Panc1 (cell line): ENCODE results near the gene DCST1. TPM values are rescaled to one million over a fixed set of nuclear protein-coding genes. Genes with fewer than 3 reads are reported as not detected.

Source experiments
- ATAC-seq: fragments of 200-7000 bp; cut with Tn5 transposase; 2 replicates; pipeline ENCODE4 v1.9.1; 2020; ENCODE audit warnings: mild to moderate bottlenecking, moderate library complexity
- BruUV-seq: library from RNA; stranded (reverse); fragments of 400-500 nt; replicated peaks from 2 replicates; lab custom pipeline; 2021; lab: Mats Ljungman, UMichigan
- CTCF ChIA-PET: fragments of 300-600 bp; sonication (Branson Sonifier 250); formaldehyde crosslinking; loops from one replicate; lab custom pipeline; 2022; ENCODE audit warnings: antibody characterized with exemption; lab: Charles Lee
- POLR2A ChIA-PET: fragments of 300-600 bp; sonication (Branson Sonifier 250); formaldehyde crosslinking; loops from one replicate; lab custom pipeline; 2022; ENCODE audit warnings: antibody characterized with exemption; lab: Charles Lee
- DNase-seq: peaks from one replicate; pipeline ENCODE4 v3.0.0-alpha.2; 2010; ENCODE audit warnings: low read depth, low spot score
- H3K27ac ChIP-seq: 2 replicates; pipeline ENCODE4 v1.5.1; 2011; ENCODE audit warnings: mild to moderate bottlenecking, low read length, inconsistent platforms
- H3K27me3 ChIP-seq: fragments of 200-500 bp; sonication (Bioruptor generic); 2 replicates; pipeline ENCODE4 v1.6.0; 2014; ENCODE audit warnings: low read length, inconsistent platforms; ENCODE audit not compliant: control insufficient read depth, insufficient read depth
- H3K36me3 ChIP-seq: fragments of 200-500 bp; sonication (Bioruptor generic); 2 replicates; pipeline ENCODE4 v1.5.1; 2014; ENCODE audit warnings: inconsistent platforms, mild to moderate bottlenecking, low read length, moderate library complexity; ENCODE audit not compliant: control insufficient read depth, insufficient read depth
- H3K4me1 ChIP-seq: 2 replicates; pipeline ENCODE4 v1.5.1; 2011; ENCODE audit warnings: inconsistent platforms, mild to moderate bottlenecking, low read length, moderate library complexity; ENCODE audit not compliant: control insufficient read depth, insufficient read depth
- H3K4me3 ChIP-seq, 2 experiments: 2 replicates each; pipeline ENCODE4 v1.5.1; 2011 to 2012; ENCODE audit warnings: low read depth in 2 of 2, low read length in 2 of 2, mild to moderate bottlenecking in 2 of 2, inconsistent platforms in 1 of 2, moderate library complexity in 1 of 2
- H3K9me3 ChIP-seq: fragments of 200-500 bp; sonication (Bioruptor generic); 2 replicates; pipeline ENCODE4 v1.5.1; 2014; ENCODE audit warnings: low read depth, mild to moderate bottlenecking, inconsistent platforms, low read length, moderate library complexity; ENCODE audit not compliant: control insufficient read depth, insufficient read depth
- POLR2AphosphoS5 ChIP-seq: IDR thresholded peaks from 2 replicates; pipeline ENCODE4 v1.6.1; 2012; ENCODE audit warnings: mild to moderate bottlenecking, low read depth, low read length, moderate library complexity
- SIN3A ChIP-seq: IDR thresholded peaks from 2 replicates; pipeline ENCODE4 v1.6.1; 2012; ENCODE audit warnings: low read depth, mild to moderate bottlenecking, low read length, moderate library complexity, borderline replicate concordance; ENCODE audit not compliant: insufficient read depth
- TCF7L2 ChIP-seq: IDR thresholded peaks from 2 replicates; pipeline ENCODE4 v1.6.1; 2011; ENCODE audit warnings: mild to moderate bottlenecking, low read depth, low read length, inconsistent platforms
- in situ Hi-C: cut with HindIII; loops from 2 replicates; pipeline ENCODE4 v1.10.0; 2016; ENCODE audit warnings: low sequenced_read_pairs, low pct_unique_long_range_greater_than_20kb
- intact Hi-C: fragments of 100-400 bp; cut with micrococcal nuclease; formaldehyde crosslinking; loops from one replicate; pipeline ENCODE4 v1.10.0; 2022; ENCODE audit not compliant: unreplicated experiment
- total RNA-seq: library from RNA; stranded (reverse); gene quantifications from one replicate; pipeline ENCODE4 v1.2.1, GENCODE V29; 2021; ENCODE audit not compliant: unreplicated experiment
- TF ChIP-seq, protein P1 (sequence below): fragments of 450-650 bp; IDR thresholded peaks from 2 replicates; pipeline ENCODE4 v1.5.1; 2017; ENCODE audit warnings: mild to moderate bottlenecking
- TF ChIP-seq, protein P2 (sequence below), 2 experiments: IDR thresholded peaks; 2 replicates each; pipeline ENCODE4 v1.6.1; 2011 to 2012; ENCODE audit warnings: low read depth in 2 of 2, control low read depth in 1 of 2, low read length in 1 of 2, mild to moderate bottlenecking in 1 of 2, moderate library complexity in 1 of 2; ENCODE audit not compliant: insufficient read depth in 1 of 2

Gene DCST1
- total RNA-seq, 1 experiment from 2014 or later, result not detected

DNA sequence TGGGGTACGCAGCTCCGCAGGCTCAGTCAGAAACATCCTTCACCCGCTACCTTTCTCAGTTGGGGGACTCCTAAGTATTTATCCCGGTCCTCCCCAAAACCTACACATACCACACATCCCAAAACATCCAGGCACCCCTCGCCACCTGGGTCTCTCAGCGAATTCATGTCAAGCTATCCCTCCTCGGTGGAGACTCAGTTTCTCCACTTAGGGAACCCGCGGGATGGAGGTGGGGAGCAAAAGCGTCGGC, 32.3 kb upstream of the DCST1 start:
- H3K9me3 ChIP-seq, result no peaks in the 10 kb centered on the region
- BruUV-seq, result TSS peak; percentile 81
- ATAC-seq (peak; percentile 4; the same call in 1 of the 2 replicates), DNase-seq (no peak)
- CTCF ChIA-PET, result interaction anchor here (0.7 to 1.8 kb wide), 2 partner anchors 16 to 165 kb away, joined by 3 to 6 read pairs; no protein-coding TSS in a partner anchor
- peaks cover 29% of the 10 kb centered on the region for H3K4me1 ChIP-seq
- POLR2A ChIA-PET, result interaction anchor here (0.7 kb wide), 1 partner anchor 27 kb away, joined by 3 read pairs; the partner anchor contains the start of gene CKS1B
- peak overlapping the region; percentile 94 for H3K27ac ChIP-seq
- peak overlapping the region; percentile 69 to 74 for H3K4me3 ChIP-seq
- in situ Hi-C loops (no loop called here), intact Hi-C loops (loop anchor here (5.0 kb wide), 1 partner anchor 274 kb away; no protein-coding TSS in a partner anchor)
- TF ChIP-seq, protein P1, sequence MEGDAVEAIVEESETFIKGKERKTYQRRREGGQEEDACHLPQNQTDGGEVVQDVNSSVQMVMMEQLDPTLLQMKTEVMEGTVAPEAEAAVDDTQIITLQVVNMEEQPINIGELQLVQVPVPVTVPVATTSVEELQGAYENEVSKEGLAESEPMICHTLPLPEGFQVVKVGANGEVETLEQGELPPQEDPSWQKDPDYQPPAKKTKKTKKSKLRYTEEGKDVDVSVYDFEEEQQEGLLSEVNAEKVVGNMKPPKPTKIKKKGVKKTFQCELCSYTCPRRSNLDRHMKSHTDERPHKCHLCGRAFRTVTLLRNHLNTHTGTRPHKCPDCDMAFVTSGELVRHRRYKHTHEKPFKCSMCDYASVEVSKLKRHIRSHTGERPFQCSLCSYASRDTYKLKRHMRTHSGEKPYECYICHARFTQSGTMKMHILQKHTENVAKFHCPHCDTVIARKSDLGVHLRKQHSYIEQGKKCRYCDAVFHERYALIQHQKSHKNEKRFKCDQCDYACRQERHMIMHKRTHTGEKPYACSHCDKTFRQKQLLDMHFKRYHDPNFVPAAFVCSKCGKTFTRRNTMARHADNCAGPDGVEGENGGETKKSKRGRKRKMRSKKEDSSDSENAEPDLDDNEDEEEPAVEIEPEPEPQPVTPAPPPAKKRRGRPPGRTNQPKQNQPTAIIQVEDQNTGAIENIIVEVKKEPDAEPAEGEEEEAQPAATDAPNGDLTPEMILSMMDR, result no peak
- TF ChIP-seq POLR2AphosphoS5 (no peak), SIN3A (no peak), TCF7L2 (no peak)
- TF ChIP-seq, protein P2, sequence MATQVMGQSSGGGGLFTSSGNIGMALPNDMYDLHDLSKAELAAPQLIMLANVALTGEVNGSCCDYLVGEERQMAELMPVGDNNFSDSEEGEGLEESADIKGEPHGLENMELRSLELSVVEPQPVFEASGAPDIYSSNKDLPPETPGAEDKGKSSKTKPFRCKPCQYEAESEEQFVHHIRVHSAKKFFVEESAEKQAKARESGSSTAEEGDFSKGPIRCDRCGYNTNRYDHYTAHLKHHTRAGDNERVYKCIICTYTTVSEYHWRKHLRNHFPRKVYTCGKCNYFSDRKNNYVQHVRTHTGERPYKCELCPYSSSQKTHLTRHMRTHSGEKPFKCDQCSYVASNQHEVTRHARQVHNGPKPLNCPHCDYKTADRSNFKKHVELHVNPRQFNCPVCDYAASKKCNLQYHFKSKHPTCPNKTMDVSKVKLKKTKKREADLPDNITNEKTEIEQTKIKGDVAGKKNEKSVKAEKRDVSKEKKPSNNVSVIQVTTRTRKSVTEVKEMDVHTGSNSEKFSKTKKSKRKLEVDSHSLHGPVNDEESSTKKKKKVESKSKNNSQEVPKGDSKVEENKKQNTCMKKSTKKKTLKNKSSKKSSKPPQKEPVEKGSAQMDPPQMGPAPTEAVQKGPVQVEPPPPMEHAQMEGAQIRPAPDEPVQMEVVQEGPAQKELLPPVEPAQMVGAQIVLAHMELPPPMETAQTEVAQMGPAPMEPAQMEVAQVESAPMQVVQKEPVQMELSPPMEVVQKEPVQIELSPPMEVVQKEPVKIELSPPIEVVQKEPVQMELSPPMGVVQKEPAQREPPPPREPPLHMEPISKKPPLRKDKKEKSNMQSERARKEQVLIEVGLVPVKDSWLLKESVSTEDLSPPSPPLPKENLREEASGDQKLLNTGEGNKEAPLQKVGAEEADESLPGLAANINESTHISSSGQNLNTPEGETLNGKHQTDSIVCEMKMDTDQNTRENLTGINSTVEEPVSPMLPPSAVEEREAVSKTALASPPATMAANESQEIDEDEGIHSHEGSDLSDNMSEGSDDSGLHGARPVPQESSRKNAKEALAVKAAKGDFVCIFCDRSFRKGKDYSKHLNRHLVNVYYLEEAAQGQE (IDR thresholded peaks at IDR 0.05; ENCODE audit: insufficient read depth in 1 of 2, low read depth in 2 of 2, low read length in 1 of 2), result no peak
- peaks cover 3% of the 10 kb centered on the region; the same call in 1 of the 2 replicates for H3K36me3 ChIP-seq
- no peaks in the 10 kb centered on the region for H3K27me3 ChIP-seq

DNA sequence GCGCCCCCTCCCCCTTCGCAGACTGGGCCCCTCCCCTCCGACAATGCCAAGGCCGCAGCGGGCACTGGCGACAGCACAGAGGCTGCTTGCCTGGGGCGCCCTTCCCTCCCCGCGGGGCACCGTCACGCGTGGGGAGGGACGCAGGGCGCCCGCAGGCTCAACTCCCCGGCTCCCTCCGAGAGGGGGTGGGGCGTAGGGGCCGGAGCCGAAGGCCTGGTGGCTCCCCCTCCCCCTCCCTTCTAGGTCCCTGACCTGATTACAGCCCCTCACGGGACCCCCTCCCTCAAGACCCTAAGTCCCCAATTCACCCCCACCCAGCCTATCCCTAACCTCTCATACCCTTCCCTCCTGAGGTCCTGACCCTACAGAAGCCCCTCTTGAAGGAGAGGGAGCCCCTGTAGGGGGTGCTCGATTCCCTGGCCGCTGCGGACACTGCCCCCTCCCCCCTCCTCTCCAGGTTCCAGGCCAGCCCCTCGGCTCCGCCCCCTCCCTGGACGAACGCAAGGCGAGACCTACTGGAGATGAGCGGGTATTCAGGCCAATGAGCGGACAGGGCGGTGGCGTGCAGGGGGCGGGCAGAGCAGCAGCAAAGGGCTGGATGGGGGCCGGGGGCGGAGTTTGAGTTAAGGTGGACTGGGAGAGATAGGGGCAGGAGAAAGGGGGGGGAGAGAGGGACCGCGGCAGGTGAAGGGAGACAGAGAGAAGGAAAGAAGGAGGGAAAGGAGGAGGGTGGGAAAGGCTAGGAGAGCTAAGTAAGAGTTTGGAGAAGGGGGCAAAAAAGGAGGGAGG, 31.8 kb upstream of the DCST1 start:
- H3K36me3 ChIP-seq, result peaks cover 5% of the 10 kb centered on the region; the same call in 1 of the 2 replicates
- ChIA-PET CTCF (interaction anchor here (0.6 to 1.8 kb wide), 4 partner anchors 14 to 165 kb away, joined by 3 to 6 read pairs (median 4); no protein-coding TSS in a partner anchor), POLR2A (interaction anchor here (0.6 to 0.7 kb wide), 2 partner anchors 28 to 42 kb away, joined by 3 read pairs; partner anchors contain the start of gene CKS1B)
- TF ChIP-seq POLR2AphosphoS5 (0 out of 2 replicates have a peak, but pooled peaks have one; percentile 30), TCF7L2 (no peak), SIN3A (no peak)
- TF ChIP-seq, protein P1, result peak; percentile 80; the same call in 1 of the 2 replicates
- TF ChIP-seq, protein P2 (IDR thresholded peaks at IDR 0.05; ENCODE audit: insufficient read depth in 1 of 2, low read depth in 2 of 2, low read length in 1 of 2), result no peak
- no TSS peak for BruUV-seq
- peak overlapping the region; percentile 69 to 74 for H3K4me3 ChIP-seq
- peaks cover 33% of the 10 kb centered on the region for H3K4me1 ChIP-seq
- ATAC-seq (peak; percentile 80), DNase-seq (peak; percentile 97)
- no peaks in the 10 kb centered on the region for H3K9me3 ChIP-seq
- intact Hi-C loops, result loop anchor here (5.0 kb wide), 1 partner anchor 275 kb away; no protein-coding TSS in a partner anchor
- in situ Hi-C loops, result no loop called here
- no peaks in the 10 kb centered on the region for H3K27me3 ChIP-seq
- peak overlapping the region; percentile 94 for H3K27ac ChIP-seq
